ENCODE data around the gene C8B.

C8B gene

DNA sequence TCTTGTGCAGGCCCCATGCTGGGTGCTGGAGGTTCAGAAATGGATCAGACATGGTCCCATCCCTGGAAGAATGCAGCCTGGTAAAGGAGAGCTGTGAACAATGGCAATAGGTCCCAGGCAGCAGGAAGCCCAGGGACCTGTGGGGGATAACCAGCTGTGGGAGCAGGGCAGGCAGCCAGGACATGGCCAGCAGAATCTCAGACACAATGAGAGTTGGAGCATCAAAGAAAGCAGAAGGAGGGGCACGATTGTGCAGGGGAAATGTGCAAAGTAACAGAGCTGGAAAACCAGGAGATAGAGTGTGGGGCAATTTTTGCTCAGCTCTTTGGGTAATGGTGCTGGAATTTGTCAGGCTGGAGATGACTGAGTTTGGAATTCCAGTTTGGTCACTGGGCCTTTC is 44.3 kb downstream of the C8B start:
- DNase-seq (ENCODE audit: low read depth, low spot score): no peak
- no peaks in the 10 kb centered on the region for H3K36me3 ChIP-seq (ENCODE audit: control insufficient read depth, insufficient read depth, low read length)
- H3K27me3 ChIP-seq (ENCODE audit: control insufficient read depth, insufficient read depth, low read length): no peaks in the 10 kb centered on the region
- H3K27ac ChIP-seq (ENCODE audit: low read length): no peak overlapping the region
- no CpG with 5 or more reads among the region's 1 CpG for WGBS (ENCODE audit: insufficient coverage, insufficient read length)
- no peaks in the 10 kb centered on the region for H3K9me3 ChIP-seq (ENCODE audit: control insufficient read depth, insufficient read depth, low read length)
- H3K4me3 ChIP-seq (ENCODE audit: low read length): no peak overlapping the region
- H3K4me1 ChIP-seq (ENCODE audit: control insufficient read depth, insufficient read depth, low read length): no peaks in the 10 kb centered on the region; the same call in 1 of the 2 replicates

- Histone ChIP-seq H3K9me3 (ENCODE audit: control insufficient read depth, insufficient read depth, low read length) (no peaks in the 10 kb centered on the region), H3K36me3 (ENCODE audit: control insufficient read depth, insufficient read depth, low read length) (no peaks in the 10 kb centered on the region), H3K27me3 (ENCODE audit: control insufficient read depth, insufficient read depth, low read length) (no peaks in the 10 kb centered on the region), H3K4me3 (ENCODE audit: low read length) (no peak overlapping the region), H3K4me1 (ENCODE audit: control insufficient read depth, insufficient read depth, low read length) (no peaks in the 10 kb centered on the region; the same call in 1 of the 2 replicates), H3K27ac (ENCODE audit: low read length) (no peak overlapping the region)
- WGBS (ENCODE audit: insufficient coverage, insufficient read length): no CpG with 5 or more reads among the region's 2 CpGs
- DNase-seq (ENCODE audit: low read depth, low spot score): no peak
Observed at GRCh38 chr1:56920591-56921001, 45.2 kb downstream of the C8B start.

DNA sequence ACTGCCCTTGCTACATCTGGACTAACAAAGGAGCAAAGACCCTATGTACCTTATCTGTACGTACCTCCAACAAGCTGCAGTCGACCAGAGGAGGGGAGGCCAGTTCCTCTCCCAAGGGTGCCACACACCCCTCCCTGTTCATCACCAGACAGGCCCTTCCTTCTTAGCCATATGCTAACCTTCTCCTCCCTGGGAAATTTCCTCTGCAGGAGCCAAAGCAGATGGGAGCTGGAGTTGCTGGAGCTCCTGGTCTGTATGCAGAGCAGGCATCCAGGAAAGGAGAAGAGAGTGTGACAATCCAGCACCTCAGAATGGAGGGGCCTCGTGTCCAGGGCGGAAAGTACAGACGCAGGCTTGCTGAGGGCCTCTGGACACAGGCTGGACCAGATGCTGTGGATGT is 48.5 kb downstream of the C8B start:
- no peaks in the 10 kb centered on the region for H3K4me1 ChIP-seq (ENCODE audit: control insufficient read depth, insufficient read depth, low read length)
- H3K4me3 ChIP-seq (ENCODE audit: low read length): no peak overlapping the region
- H3K27ac ChIP-seq (ENCODE audit: low read length): no peak overlapping the region
- no peaks in the 10 kb centered on the region for H3K9me3 ChIP-seq (ENCODE audit: control insufficient read depth, insufficient read depth, low read length)
- WGBS (ENCODE audit: insufficient coverage, insufficient read length): no CpG with 5 or more reads among the region's 5 CpGs
- no peak for DNase-seq (ENCODE audit: low read depth, low spot score)
- no peaks in the 10 kb centered on the region for H3K36me3 ChIP-seq (ENCODE audit: control insufficient read depth, insufficient read depth, low read length)
- H3K27me3 ChIP-seq (ENCODE audit: control insufficient read depth, insufficient read depth, low read length): no peaks in the 10 kb centered on the region

DNA sequence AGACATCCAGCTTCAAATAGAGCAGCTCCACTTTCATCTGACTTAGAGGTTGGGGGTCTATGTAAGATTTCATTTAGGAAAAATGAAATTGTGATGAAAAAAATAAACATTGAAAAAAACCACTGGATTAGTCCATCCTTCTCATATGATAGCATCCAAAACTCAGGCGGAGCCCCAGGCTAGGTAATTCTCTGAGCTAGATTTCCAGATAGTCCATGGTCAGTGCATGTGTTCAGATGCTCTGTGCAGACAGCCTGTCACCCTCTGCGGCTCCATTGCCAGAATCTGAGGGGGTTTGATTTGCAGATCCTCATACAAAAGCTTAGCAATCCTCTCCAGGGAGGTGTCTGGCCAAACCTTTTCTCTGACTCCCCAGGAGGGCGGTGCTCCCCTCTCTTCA is 49.2 kb downstream of the C8B start:
- no peak for DNase-seq (ENCODE audit: low read depth, low spot score)
- Histone ChIP-seq H3K27me3 (ENCODE audit: control insufficient read depth, insufficient read depth, low read length) (no peaks in the 10 kb centered on the region), H3K9me3 (ENCODE audit: control insufficient read depth, insufficient read depth, low read length) (no peaks in the 10 kb centered on the region), H3K36me3 (ENCODE audit: control insufficient read depth, insufficient read depth, low read length) (no peaks in the 10 kb centered on the region), H3K4me3 (ENCODE audit: low read length) (no peak overlapping the region), H3K27ac (ENCODE audit: low read length) (no peak overlapping the region), H3K4me1 (ENCODE audit: control insufficient read depth, insufficient read depth, low read length) (no peaks in the 10 kb centered on the region)
- no CpG with 5 or more reads among the region's 3 CpGs for WGBS (ENCODE audit: insufficient coverage, insufficient read length)

- Histone ChIP-seq H3K27me3 (ENCODE audit: control insufficient read depth, insufficient read depth, low read length) (no peaks in the 10 kb centered on the region), H3K27ac (ENCODE audit: low read length) (no peak overlapping the region), H3K4me3 (ENCODE audit: low read length) (no peak overlapping the region), H3K9me3 (ENCODE audit: control insufficient read depth, insufficient read depth, low read length) (no peaks in the 10 kb centered on the region), H3K4me1 (ENCODE audit: control insufficient read depth, insufficient read depth, low read length) (no peaks in the 10 kb centered on the region), H3K36me3 (ENCODE audit: control insufficient read depth, insufficient read depth, low read length) (no peaks in the 10 kb centered on the region)
- WGBS (ENCODE audit: insufficient coverage, insufficient read length): no CpG with 5 or more reads among the region's 4 CpGs
- DNase-seq (ENCODE audit: low read depth, low spot score): no peak
Observed at GRCh38 chr1:56915960-56916359, 49.9 kb downstream of the C8B start.

GRCh38 chr1:56912325-56912724 is 53.5 kb downstream of the C8B start:
- no CpG with 5 or more reads among the region's 12 CpGs for WGBS (ENCODE audit: insufficient coverage, insufficient read length)
- H3K27me3 ChIP-seq (ENCODE audit: control insufficient read depth, insufficient read depth, low read length): no peaks in the 10 kb centered on the region
- no peaks in the 10 kb centered on the region for H3K4me1 ChIP-seq (ENCODE audit: control insufficient read depth, insufficient read depth, low read length)
- H3K4me3 ChIP-seq (ENCODE audit: low read length): no peak overlapping the region
- no peak for DNase-seq (ENCODE audit: low read depth, low spot score)
- H3K36me3 ChIP-seq (ENCODE audit: control insufficient read depth, insufficient read depth, low read length): no peaks in the 10 kb centered on the region
- H3K27ac ChIP-seq (ENCODE audit: low read length): no peak overlapping the region
- no peaks in the 10 kb centered on the region for H3K9me3 ChIP-seq (ENCODE audit: control insufficient read depth, insufficient read depth, low read length)

GRCh38 chr1:56911098-56911938 is 54.5 kb downstream of the C8B start:
- Histone ChIP-seq H3K4me1 (ENCODE audit: control insufficient read depth, insufficient read depth, low read length) (no peaks in the 10 kb centered on the region), H3K9me3 (ENCODE audit: control insufficient read depth, insufficient read depth, low read length) (no peaks in the 10 kb centered on the region), H3K27me3 (ENCODE audit: control insufficient read depth, insufficient read depth, low read length) (no peaks in the 10 kb centered on the region), H3K4me3 (ENCODE audit: low read length) (no peak overlapping the region), H3K27ac (ENCODE audit: low read length) (no peak overlapping the region), H3K36me3 (ENCODE audit: control insufficient read depth, insufficient read depth, low read length) (no peaks in the 10 kb centered on the region)
- WGBS (ENCODE audit: insufficient coverage, insufficient read length): no CpG with 5 or more reads among the region's 7 CpGs
- no peak for DNase-seq (ENCODE audit: low read depth, low spot score)

- no peaks in the 10 kb centered on the region for H3K36me3 ChIP-seq (ENCODE audit: control insufficient read depth, insufficient read depth, low read length)
- H3K4me3 ChIP-seq (ENCODE audit: low read length): no peak overlapping the region
- no CpG with 5 or more reads among the region's 4 CpGs for WGBS (ENCODE audit: insufficient coverage, insufficient read length)
- H3K27ac ChIP-seq (ENCODE audit: low read length): no peak overlapping the region
- DNase-seq (ENCODE audit: low read depth, low spot score): no peak
- no peaks in the 10 kb centered on the region for H3K9me3 ChIP-seq (ENCODE audit: control insufficient read depth, insufficient read depth, low read length)
- H3K27me3 ChIP-seq (ENCODE audit: control insufficient read depth, insufficient read depth, low read length): no peaks in the 10 kb centered on the region
- H3K4me1 ChIP-seq (ENCODE audit: control insufficient read depth, insufficient read depth, low read length): no peaks in the 10 kb centered on the region
Observed at GRCh38 chr1:56910441-56910985, 55.3 kb downstream of the C8B start.

- no peak for DNase-seq (ENCODE audit: low read depth, low spot score)
- no peak overlapping the region for H3K27ac ChIP-seq (ENCODE audit: low read length)
- H3K4me3 ChIP-seq (ENCODE audit: low read length): no peak overlapping the region
- WGBS (ENCODE audit: insufficient coverage, insufficient read length): no CpG with 5 or more reads among the region's 1 CpG
- H3K27me3 ChIP-seq (ENCODE audit: control insufficient read depth, insufficient read depth, low read length): no peaks in the 10 kb centered on the region
- H3K9me3 ChIP-seq (ENCODE audit: control insufficient read depth, insufficient read depth, low read length): no peaks in the 10 kb centered on the region
- H3K4me1 ChIP-seq (ENCODE audit: control insufficient read depth, insufficient read depth, low read length): no peaks in the 10 kb centered on the region
- H3K36me3 ChIP-seq (ENCODE audit: control insufficient read depth, insufficient read depth, low read length): no peaks in the 10 kb centered on the region
Observed at GRCh38 chr1:56908619-56909221, 57.1 kb downstream of the C8B start.

DNA sequence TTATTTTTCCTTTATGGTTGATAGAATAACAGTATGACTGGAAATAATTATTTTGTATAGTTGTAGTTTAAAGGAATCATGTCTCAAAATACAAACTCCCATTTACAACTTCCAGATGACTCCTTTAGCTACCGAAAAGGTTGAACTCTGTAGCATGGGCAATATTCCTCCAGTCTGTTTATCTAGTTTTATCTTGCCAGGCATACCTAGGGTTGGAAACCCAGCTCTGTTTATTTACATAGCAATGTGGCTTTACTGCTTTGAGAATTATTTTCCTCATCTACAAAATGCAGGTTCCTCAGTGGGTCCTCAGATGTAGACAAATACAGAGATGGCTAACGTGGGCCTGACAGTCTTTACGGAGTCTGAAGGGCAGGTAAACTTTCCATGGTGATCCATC is 60.1 kb downstream of the C8B start:
- Histone ChIP-seq H3K27me3 (ENCODE audit: control insufficient read depth, insufficient read depth, low read length) (no peaks in the 10 kb centered on the region), H3K36me3 (ENCODE audit: control insufficient read depth, insufficient read depth, low read length) (no peaks in the 10 kb centered on the region), H3K4me3 (ENCODE audit: low read length) (no peak overlapping the region), H3K4me1 (ENCODE audit: control insufficient read depth, insufficient read depth, low read length) (no peaks in the 10 kb centered on the region), H3K9me3 (ENCODE audit: control insufficient read depth, insufficient read depth, low read length) (no peaks in the 10 kb centered on the region), H3K27ac (ENCODE audit: low read length) (no peak overlapping the region)
- WGBS (ENCODE audit: insufficient coverage, insufficient read length): no CpG with 5 or more reads among the region's 3 CpGs
- no peak for DNase-seq (ENCODE audit: low read depth, low spot score)
